HEK293 (cell line): ENCODE measurements around the gene TMX2.

ENCODE experiments used
- CTCF ChIA-PET: fragments of 350-600 bp; formaldehyde crosslinking; extraction: SDS; loops from one replicate; lab custom pipeline; 2021; ENCODE audit warnings: antibody characterized with exemption; lab: Yijun Ruan, JAX
- POLR2A ChIA-PET: fragments of 300-600 bp; formaldehyde crosslinking; extraction: SDS; loops from one replicate; lab custom pipeline; 2020; ENCODE audit warnings: antibody characterized with exemption, inconsistent platforms; lab: Yijun Ruan, JAX
- H3K27ac ChIP-seq: fragments of 200-500 bp; sonication (Bioruptor generic); 2 replicates; pipeline ENCODE4 v1.5.1; 2014; ENCODE audit warnings: low read depth, low read length, control low read depth, inconsistent platforms; ENCODE audit errors: extremely low read depth
- H3K36me3 ChIP-seq, 2 experiments: fragments of 200-500 bp in 1 of 2; sonication (Bioruptor generic) in 1 of 2; 1 replicate in 1 of 2; 2 replicates in 1 of 2; pipeline ENCODE4 v1.5.1; 2014 to 2017; ENCODE audit warnings: inconsistent platforms in 2 of 2, low read length in 2 of 2; ENCODE audit not compliant: control insufficient read depth in 2 of 2, insufficient read depth in 1 of 2
- H3K4me1 ChIP-seq: fragments of 200-500 bp; sonication (Bioruptor generic); 2 replicates; pipeline ENCODE4 v1.5.1; 2014; ENCODE audit warnings: mild to moderate bottlenecking, low read length, inconsistent platforms; ENCODE audit not compliant: control insufficient read depth, insufficient read depth
- H3K4me3 ChIP-seq: 2 replicates; pipeline ENCODE4 v1.5.1; 2011; ENCODE audit warnings: low read depth, mild to moderate bottlenecking, control low read depth, low read length, moderate library complexity
- H3K9me3 ChIP-seq: fragments of 200-500 bp; sonication (Bioruptor generic); 2 replicates; pipeline ENCODE4 v1.5.1; 2014; ENCODE audit warnings: low read depth, low read length, inconsistent platforms; ENCODE audit not compliant: control insufficient read depth, insufficient read depth
- GLIS1 ChIP-seq: fragments of 450-650 bp; formaldehyde crosslinking; IDR thresholded peaks from 2 replicates; pipeline ENCODE4 v1.5.1; 2016; ENCODE audit warnings: missing biosample characterization, missing genetic modification characterization
- KLF1 ChIP-seq: fragments of 450-650 bp; formaldehyde crosslinking; IDR thresholded peaks from 2 replicates; pipeline ENCODE4 v1.5.1; 2016; ENCODE audit warnings: missing biosample characterization, missing genetic modification characterization
- KLF10 ChIP-seq: fragments of 450-650 bp; IDR thresholded peaks from 2 replicates; pipeline ENCODE4 v1.5.1; 2018; ENCODE audit warnings: missing biosample characterization, mild to moderate bottlenecking, missing genetic modification characterization
- KLF16 ChIP-seq: fragments of 450-650 bp; formaldehyde crosslinking; IDR thresholded peaks from 2 replicates; pipeline ENCODE4 v1.5.1; 2017; ENCODE audit warnings: missing biosample characterization, missing genetic modification characterization
- KLF9 ChIP-seq: fragments of 450-650 bp; formaldehyde crosslinking; IDR thresholded peaks from 2 replicates; pipeline ENCODE4 v1.5.1; 2016; ENCODE audit warnings: missing biosample characterization, missing genetic modification characterization, low read depth
- SP2 ChIP-seq: fragments of 450-650 bp; formaldehyde crosslinking; IDR thresholded peaks from 2 replicates; pipeline ENCODE4 v1.5.1; 2016; ENCODE audit warnings: missing biosample characterization, missing genetic modification characterization
- YY1 ChIP-seq: fragments of 450-650 bp; formaldehyde crosslinking; IDR thresholded peaks from 2 replicates; pipeline ENCODE4 v1.5.1; 2018; ENCODE audit warnings: missing biosample characterization, missing genetic modification characterization
- ZBTB11 ChIP-seq: fragments of 450-650 bp; formaldehyde crosslinking; conservative IDR thresholded peaks from 2 replicates; pipeline ENCODE4 v1.5.1; 2016; ENCODE audit warnings: low read depth, missing biosample characterization, missing genetic modification characterization
- ZBTB48 ChIP-seq: fragments of 450-650 bp; formaldehyde crosslinking; IDR thresholded peaks from 2 replicates; pipeline ENCODE4 v1.5.1; 2016; ENCODE audit warnings: missing biosample characterization, missing genetic modification characterization
- ZBTB7A ChIP-seq: fragments of 450-650 bp; formaldehyde crosslinking; IDR thresholded peaks from 2 replicates; pipeline ENCODE4 v1.5.1; 2016; ENCODE audit warnings: low read depth, missing biosample characterization, missing genetic modification characterization
- ZFHX2 ChIP-seq: fragments of 450-650 bp; formaldehyde crosslinking; conservative IDR thresholded peaks from 2 replicates; pipeline ENCODE4 v1.5.1; 2016; ENCODE audit warnings: missing biosample characterization, missing genetic modification characterization
- ZFP69B ChIP-seq: fragments of 450-650 bp; formaldehyde crosslinking; IDR thresholded peaks from 2 replicates; pipeline ENCODE4 v1.5.1; 2016; ENCODE audit warnings: missing biosample characterization, missing genetic modification characterization
- ZNF114 ChIP-seq: fragments of 450-650 bp; formaldehyde crosslinking; IDR thresholded peaks from 2 replicates; pipeline ENCODE4 v1.5.0; 2017; ENCODE audit warnings: missing biosample characterization, missing genetic modification characterization
- ZNF133 ChIP-seq: fragments of 450-650 bp; formaldehyde crosslinking; IDR thresholded peaks from 2 replicates; pipeline ENCODE4 v1.5.1; 2016; ENCODE audit warnings: missing biosample characterization, missing genetic modification characterization
- ZNF221 ChIP-seq: fragments of 450-650 bp; formaldehyde crosslinking; IDR thresholded peaks from 2 replicates; pipeline ENCODE4 v1.5.1; 2017; ENCODE audit warnings: missing biosample characterization, missing genetic modification characterization, borderline replicate concordance
- ZNF239 ChIP-seq: fragments of 450-650 bp; formaldehyde crosslinking; IDR thresholded peaks from 2 replicates; pipeline ENCODE4 v1.5.1; 2016; ENCODE audit warnings: missing biosample characterization, missing genetic modification characterization
- ZNF280D ChIP-seq: fragments of 450-650 bp; formaldehyde crosslinking; IDR thresholded peaks from 2 replicates; pipeline ENCODE4 v1.5.1; 2016; ENCODE audit warnings: missing biosample characterization, missing genetic modification characterization
- ZNF341 ChIP-seq: fragments of 450-650 bp; formaldehyde crosslinking; IDR thresholded peaks from 2 replicates; pipeline ENCODE4; 2016; ENCODE audit warnings: low read depth, missing biosample characterization, missing genetic modification characterization
- ZNF350 ChIP-seq: fragments of 450-650 bp; formaldehyde crosslinking; IDR thresholded peaks from 2 replicates; pipeline ENCODE4 v1.5.0; 2017; ENCODE audit warnings: missing biosample characterization, mild to moderate bottlenecking, missing genetic modification characterization
- ZNF449 ChIP-seq: fragments of 450-650 bp; formaldehyde crosslinking; IDR thresholded peaks from 2 replicates; pipeline ENCODE4 v1.5.1; 2017; ENCODE audit warnings: missing biosample characterization, mild to moderate bottlenecking, missing genetic modification characterization, moderate library complexity
- ZNF501 ChIP-seq: fragments of 450-650 bp; formaldehyde crosslinking; IDR thresholded peaks from 2 replicates; pipeline ENCODE4 v1.5.1; 2016; ENCODE audit warnings: missing biosample characterization, missing genetic modification characterization
- ZNF561 ChIP-seq: fragments of 450-650 bp; IDR thresholded peaks from 2 replicates; pipeline ENCODE4 v1.5.1; 2018; ENCODE audit warnings: missing biosample characterization, missing genetic modification characterization, borderline replicate concordance
- ZNF571 ChIP-seq: fragments of 450-650 bp; formaldehyde crosslinking; IDR thresholded peaks from 2 replicates; pipeline ENCODE4 v1.5.0; 2017; ENCODE audit warnings: missing biosample characterization, missing genetic modification characterization
- ZNF624 ChIP-seq: fragments of 450-650 bp; formaldehyde crosslinking; IDR thresholded peaks from 2 replicates; pipeline ENCODE4 v1.5.1; 2017; ENCODE audit warnings: missing biosample characterization, missing genetic modification characterization
- ZNF660 ChIP-seq: fragments of 450-650 bp; IDR thresholded peaks from 2 replicates; pipeline ENCODE4 v1.5.1; 2018; ENCODE audit warnings: missing biosample characterization, mild to moderate bottlenecking, missing genetic modification characterization
- ZNF76 ChIP-seq: fragments of 450-650 bp; formaldehyde crosslinking; IDR thresholded peaks from 2 replicates; pipeline ENCODE4; 2016; ENCODE audit warnings: low read depth, missing biosample characterization, missing genetic modification characterization, borderline replicate concordance
- ZSCAN30 ChIP-seq: fragments of 450-650 bp; IDR thresholded peaks from 2 replicates; pipeline ENCODE4 v1.5.1; 2018; ENCODE audit warnings: missing biosample characterization, mild to moderate bottlenecking, missing genetic modification characterization, moderate library complexity
- TF ChIP-seq, protein P1 (sequence below): fragments of 450-650 bp; formaldehyde crosslinking; IDR thresholded peaks from 2 replicates; pipeline ENCODE4 v1.5.1; 2016; ENCODE audit warnings: missing biosample characterization, missing genetic modification characterization
- TF ChIP-seq, protein P2 (sequence below): fragments of 450-650 bp; formaldehyde crosslinking; optimal IDR thresholded peaks from 2 replicates; pipeline ENCODE3; 2016; ENCODE audit warnings: missing biosample characterization, mild to moderate bottlenecking, missing genetic modification characterization

TMX2 gene

GRCh38 chr11:57667736-57668433 is 44.5 kb upstream of the TMX2 start, which contains the start of gene ZDHHC5:
Gene ZDHHC5 (plus strand): TSS chr11:57668114. CDS start chr11:57673091, 4,977 bp downstream.
- peaks cover 0 to 21% of the 10 kb centered on the region in 2 experiments; a peak in 1 of 3 replicates for H3K36me3 ChIP-seq
- ChIA-PET POLR2A (interaction anchor here (0.7 to 1.0 kb wide), 3 partner anchors 73 to 1892 kb away, joined by 3 to 6 read pairs (median 3); partner anchors contain the start of gene SELENOH), CTCF (no interaction called here)
- no peaks in the 10 kb centered on the region for H3K9me3 ChIP-seq
- H3K4me3 ChIP-seq: peak within 1 kb of the TSS; percentile 99
- peak within 1 kb of the TSS; percentile 90 for H3K27ac ChIP-seq
- no peaks in the 10 kb centered on the region for H3K4me1 ChIP-seq
- TF ChIP-seq ZNF221 (tag by site-specific recombination): no peak
- peak; percentile 55; the same call in 1 of the 2 replicates for TF ChIP-seq ZBTB7A (tag by site-specific recombination)
- peak; percentile 49; the same call in 1 of the 2 replicates for TF ChIP-seq ZNF501 (tag by site-specific recombination)
- no peak for TF ChIP-seq ZNF350 (tag by site-specific recombination)
- peak; percentile 95 for TF ChIP-seq ZBTB11 (tag by site-specific recombination)
- peak; percentile 86 for TF ChIP-seq KLF16 (tag by site-specific recombination)
- TF ChIP-seq KLF1 (tag by site-specific recombination): 0 out of 2 replicates have a peak, but pooled peaks have one; percentile 34
- TF ChIP-seq ZNF280D: no peak
- TF ChIP-seq, protein P1, sequence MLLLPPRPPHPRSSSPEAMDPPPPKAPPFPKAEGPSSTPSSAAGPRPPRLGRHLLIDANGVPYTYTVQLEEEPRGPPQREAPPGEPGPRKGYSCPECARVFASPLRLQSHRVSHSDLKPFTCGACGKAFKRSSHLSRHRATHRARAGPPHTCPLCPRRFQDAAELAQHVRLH (tag by site-specific recombination): 0 out of 2 replicates have a peak, but pooled peaks have one; percentile 40
- TF ChIP-seq ZSCAN30 (tag by site-specific recombination): peak; percentile 56; the same call in 1 of the 2 replicates
- 0 out of 2 replicates have a peak, but pooled peaks have one; percentile 10 for TF ChIP-seq YY1 (tag by site-specific recombination)
- TF ChIP-seq ZNF114: no peak
- TF ChIP-seq, protein P2, sequence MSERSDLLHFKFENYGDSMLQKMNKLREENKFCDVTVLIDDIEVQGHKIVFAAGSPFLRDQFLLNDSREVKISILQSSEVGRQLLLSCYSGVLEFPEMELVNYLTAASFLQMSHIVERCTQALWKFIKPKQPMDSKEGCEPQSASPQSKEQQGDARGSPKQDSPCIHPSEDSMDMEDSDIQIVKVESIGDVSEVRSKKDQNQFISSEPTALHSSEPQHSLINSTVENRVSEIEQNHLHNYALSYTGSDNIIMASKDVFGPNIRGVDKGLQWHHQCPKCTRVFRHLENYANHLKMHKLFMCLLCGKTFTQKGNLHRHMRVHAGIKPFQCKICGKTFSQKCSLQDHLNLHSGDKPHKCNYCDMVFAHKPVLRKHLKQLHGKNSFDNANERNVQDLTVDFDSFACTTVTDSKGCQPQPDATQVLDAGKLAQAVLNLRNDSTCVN (tag by site-specific recombination): peak; percentile 99
- peak; percentile 47; the same call in 1 of the 2 replicates for TF ChIP-seq ZFP69B (tag by site-specific recombination)
- TF ChIP-seq KLF9 (tag by site-specific recombination): peak; percentile 44
- TF ChIP-seq GLIS1 (tag by site-specific recombination): 0 out of 2 replicates have a peak, but pooled peaks have one; percentile 2
- peak; percentile 70 for TF ChIP-seq ZNF341 (tag by site-specific recombination)
- TF ChIP-seq ZFHX2 (tag by site-specific recombination): peak; percentile 33; the same call in 1 of the 2 replicates
- TF ChIP-seq ZNF561 (tag by site-specific recombination): peak; percentile 73; the same call in 1 of the 2 replicates
- no peak for TF ChIP-seq ZNF624
- peak; percentile 96 for TF ChIP-seq ZNF449 (tag by site-specific recombination)
- peak; percentile 74 for TF ChIP-seq ZNF660
- TF ChIP-seq ZNF571 (tag by site-specific recombination): no peak
- TF ChIP-seq ZBTB48: peak; percentile 82
- TF ChIP-seq ZNF133 (tag by site-specific recombination): no peak
- TF ChIP-seq ZNF76 (tag by site-specific recombination): peak; percentile 22; the same call in 1 of the 2 replicates
- no peak for TF ChIP-seq ZNF239 (tag by site-specific recombination)
- TF ChIP-seq SP2 (tag by site-specific recombination): peak; percentile 81
- TF ChIP-seq KLF10 (tag by site-specific recombination): peak; percentile 48; the same call in 1 of the 2 replicates
